NCI-H774 (cell line): ENCODE results near the gene ZNF648.
"Not testable (repeated sequence)": the region's sequence is repeated elsewhere in the genome, so short reads cannot be mapped to it uniquely, and the experiment has no call there.

ENCODE experiments used
- DNase-seq: peaks from one replicate; lab custom pipeline; 2025; lab: John Stamatoyannopoulos, UW

The ZNF648 gene

GRCh38 chr1:182069028-182069466 is 7.5 kb upstream of the ZNF648 start:
- DNase-seq = peak; percentile 64

GRCh38 chr1:182066934-182067333 is 5.4 kb upstream of the ZNF648 start:
- no peak for DNase-seq

GRCh38 chr1:182065126-182065845 is 3.8 kb upstream of the ZNF648 start:
- no peak for DNase-seq

- DNase-seq = no peak
Observed at GRCh38 chr1:182064611-182065010, 3.1 kb upstream of the ZNF648 start.

GRCh38 chr1:182062223-182062622 is 711 bp upstream of the ZNF648 start:
- no peak for DNase-seq

- no peak for DNase-seq
Observed at GRCh38 chr1:182060877-182061276, 635 bp downstream of the ZNF648 start.

GRCh38 chr1:182059936-182060335 is 1.6 kb downstream of the ZNF648 start:
- DNase-seq = no peak

GRCh38 chr1:182056601-182057366 is 4.7 kb downstream of the ZNF648 start:
- DNase-seq = no peak

GRCh38 chr1:182054698-182055326 is 6.7 kb downstream of the ZNF648 start:
- DNase-seq = peak; percentile 6

- DNase-seq = no peak
Observed at GRCh38 chr1:182052355-182052754, 9.2 kb downstream of the ZNF648 start.

- DNase-seq = no peak
Observed at GRCh38 chr1:182051938-182052337, 9.6 kb downstream of the ZNF648 start.

- no peak for DNase-seq
Observed at GRCh38 chr1:182050481-182051448, 10.7 kb downstream of the ZNF648 start.

GRCh38 chr1:182048562-182048961 is 12.9 kb downstream of the ZNF648 start:
- no peak for DNase-seq

- DNase-seq = no peak
Observed at GRCh38 chr1:182046763-182047162, 14.7 kb downstream of the ZNF648 start.

- not testable (repeated sequence) for DNase-seq
Observed at GRCh38 chr1:182045481-182045880, 16.0 kb downstream of the ZNF648 start.

- no peak for DNase-seq
Observed at GRCh38 chr1:182041615-182042014, 19.9 kb downstream of the ZNF648 start.

- DNase-seq = no peak
Observed at GRCh38 chr1:182038220-182038619, 23.3 kb downstream of the ZNF648 start.

GRCh38 chr1:182035097-182035770 is 26.3 kb downstream of the ZNF648 start:
- no peak for DNase-seq

GRCh38 chr1:182032251-182032650 is 29.3 kb downstream of the ZNF648 start:
- DNase-seq = no peak

GRCh38 chr1:182029379-182030331 is 31.9 kb downstream of the ZNF648 start:
- peak; percentile 99 for DNase-seq
